Measurements from ENCODE around the gene PLA2G6. TPM values are rescaled to one million over a fixed set of nuclear protein-coding genes. Genes with fewer than 3 reads are reported as not detected.
"Not testable (repeated sequence)": the region's sequence is repeated elsewhere in the genome, so short reads cannot be mapped to it uniquely, and the experiment has no call there.

The PLA2G6 gene
- total and polyA plus RNA-seq, 4 experiments from 2014 or later: 1.1 to 238 (median 116) TPM

DNA sequence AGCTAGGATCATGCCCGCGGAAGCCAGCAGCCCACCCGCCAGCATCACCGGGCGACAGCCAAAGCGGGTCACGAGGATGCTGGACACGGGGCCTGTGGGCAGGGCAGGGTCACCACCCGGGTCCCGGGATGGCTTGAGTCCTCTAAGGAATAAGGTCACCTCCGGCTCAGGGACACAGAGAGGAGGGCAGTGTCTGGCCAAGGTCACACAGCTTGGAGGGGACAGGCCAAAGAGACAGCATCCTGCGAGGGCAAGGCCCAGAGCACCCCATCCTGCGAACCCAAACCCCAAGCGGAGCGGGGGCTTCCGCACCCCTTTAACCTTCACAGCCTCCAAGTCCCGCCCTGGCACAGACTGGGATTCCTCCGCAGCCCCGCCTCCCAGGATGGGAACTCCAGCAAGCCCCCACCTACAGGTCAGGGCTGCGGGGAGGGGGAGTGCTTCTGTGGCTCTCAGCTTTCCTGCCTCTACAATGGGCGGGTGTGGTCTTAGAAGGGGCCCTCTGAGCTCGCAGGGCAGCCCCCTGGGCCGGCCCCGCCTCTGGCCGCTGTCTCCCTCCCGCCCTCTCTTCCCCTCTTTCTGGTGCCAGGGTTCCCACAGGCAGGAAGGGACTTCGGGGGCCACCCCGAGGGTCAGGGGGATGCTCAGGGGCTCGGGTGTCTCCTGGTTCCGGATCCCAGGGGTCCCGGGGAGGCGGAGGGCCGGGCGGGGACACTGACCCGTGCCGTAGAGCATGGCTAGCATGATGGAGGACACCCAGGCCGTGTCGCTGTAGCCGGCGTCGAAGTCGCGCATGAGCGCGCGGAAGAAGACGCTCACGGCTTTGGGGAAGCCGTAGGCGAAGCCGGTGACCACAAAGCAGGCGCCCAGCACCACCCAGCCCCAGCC is 99.4 kb downstream of the PLA2G6 start:
- peaks cover 6 to 22% of the 10 kb centered on the region in 2 donors for H3K27me3 Mint-ChIP-seq
- DNase-seq: no peak
- CTCF ChIA-PET (ENCODE audit: partially characterized antibody): no interaction called here
- no peaks in the 10 kb centered on the region for H3K9me3 Mint-ChIP-seq
- no peaks in the 10 kb centered on the region for H3K36me3 ChIP-seq (ENCODE audit: insufficient read depth, low read length)
- H3K4me3 ChIP-seq (ENCODE audit: low read length in 2 of 2): no peak overlapping the region
- H3K4me3 Mint-ChIP-seq: peak overlapping the region in 1 of 8 donors; percentile 53
- H3K36me3 Mint-ChIP-seq: peaks cover 2 to 5% of the 10 kb centered on the region in 2 donors
- H3K27me3 ChIP-seq (ENCODE audit: insufficient read depth, low read length): peaks cover 14% of the 10 kb centered on the region
- peaks cover 14% of the 10 kb centered on the region for H3K4me1 ChIP-seq (ENCODE audit: insufficient read depth, low read length)
- no peak overlapping the region for H3K27ac ChIP-seq (ENCODE audit: low read depth, low read length)
- intact Hi-C loops (cut with micrococcal nuclease): no loop called here
- no peaks in the 10 kb centered on the region for H3K9me3 ChIP-seq (ENCODE audit: control insufficient read depth in 1 of 2, low read length in 2 of 2)
- POLR2A ChIA-PET (ENCODE audit: partially characterized antibody): no interaction called here
- no peak overlapping the region for H3K27ac Mint-ChIP-seq
- H3K4me1 Mint-ChIP-seq: peaks cover 0 to 4% (median 0%) of the 10 kb centered on the region in 4 donors

DNA sequence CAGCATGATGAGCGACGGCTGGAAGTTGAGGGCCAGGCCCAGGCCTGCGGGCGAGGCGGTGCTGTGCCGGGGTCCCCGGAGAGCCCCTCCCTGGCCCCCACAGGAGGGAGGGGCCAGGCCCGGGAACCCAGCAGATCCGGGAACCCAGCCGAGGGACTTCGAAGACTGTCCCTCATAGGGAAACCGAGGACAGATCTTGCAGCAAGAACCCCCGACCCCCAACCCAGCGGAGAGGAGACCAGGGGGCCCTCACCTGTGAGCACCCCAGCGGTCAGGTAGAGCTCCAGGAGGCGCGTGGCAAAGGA is 100.0 kb downstream of the PLA2G6 start:
- intact Hi-C loops (cut with micrococcal nuclease): no loop called here
- H3K27ac ChIP-seq (ENCODE audit: low read depth, low read length): no peak overlapping the region
- POLR2A ChIA-PET (ENCODE audit: partially characterized antibody): no interaction called here
- Mint-ChIP-seq H3K36me3 (peaks cover 2 to 5% of the 10 kb centered on the region in 2 donors), H3K4me3 (peak overlapping the region in 1 of 8 donors; percentile 53), H3K27me3 (peaks cover 6 to 22% of the 10 kb centered on the region in 2 donors), H3K9me3 (no peaks in the 10 kb centered on the region), H3K27ac (no peak overlapping the region), H3K4me1 (peaks cover 0 to 4% (median 0%) of the 10 kb centered on the region in 4 donors)
- no peak for DNase-seq
- CTCF ChIA-PET (ENCODE audit: partially characterized antibody): no interaction called here
- no peak overlapping the region for H3K4me3 ChIP-seq (ENCODE audit: low read length in 2 of 2)
- peaks cover 14% of the 10 kb centered on the region for H3K27me3 ChIP-seq (ENCODE audit: insufficient read depth, low read length)
- peaks cover 14% of the 10 kb centered on the region for H3K4me1 ChIP-seq (ENCODE audit: insufficient read depth, low read length)
- no peaks in the 10 kb centered on the region for H3K9me3 ChIP-seq (ENCODE audit: control insufficient read depth in 1 of 2, low read length in 2 of 2)
- no peaks in the 10 kb centered on the region for H3K36me3 ChIP-seq (ENCODE audit: insufficient read depth, low read length)

DNA sequence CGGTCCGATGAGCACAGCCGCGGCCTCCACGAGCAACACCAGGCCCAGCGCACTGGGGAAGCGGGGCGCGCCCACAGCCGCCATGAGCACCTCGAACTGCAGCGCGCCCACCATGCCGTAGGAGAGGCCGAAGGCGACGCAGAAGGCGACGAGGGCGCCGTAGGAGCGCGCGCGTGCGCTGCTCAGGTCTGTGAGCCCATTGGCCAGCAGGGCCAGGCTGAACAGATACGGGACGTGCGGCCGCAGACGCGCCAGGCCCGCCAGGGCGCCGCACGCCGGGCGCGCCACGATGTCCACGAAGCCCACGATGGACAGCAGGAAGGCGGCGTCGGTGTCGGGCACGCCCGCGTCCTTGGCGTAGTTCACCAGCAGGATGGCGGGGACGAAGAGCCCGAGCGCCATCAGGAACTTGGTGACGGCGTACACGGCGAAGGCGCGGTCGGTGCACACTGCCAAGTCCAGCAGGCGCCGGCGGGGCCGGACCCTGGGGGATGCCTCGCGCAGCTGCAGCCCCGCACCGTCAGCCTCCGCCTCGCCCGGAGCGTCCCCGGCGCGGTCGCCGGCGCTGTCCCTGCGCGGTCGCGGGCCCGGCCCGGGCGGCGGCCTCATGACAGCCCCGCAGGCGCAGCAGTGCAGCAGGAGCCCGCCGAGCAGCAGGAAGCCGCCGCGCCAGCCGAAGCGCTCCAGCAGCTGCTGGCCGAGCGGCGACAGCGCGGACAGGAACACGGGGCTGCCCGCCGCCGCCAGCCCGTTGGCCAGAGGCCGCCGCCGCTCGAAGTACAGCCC is 100.6 kb downstream of the PLA2G6 start:
- Histone ChIP-seq H3K36me3 (ENCODE audit: insufficient read depth, low read length) (no peaks in the 10 kb centered on the region), H3K27me3 (ENCODE audit: insufficient read depth, low read length) (peaks cover 14% of the 10 kb centered on the region), H3K4me1 (ENCODE audit: insufficient read depth, low read length) (peaks cover 14% of the 10 kb centered on the region), H3K4me3 (ENCODE audit: low read length in 2 of 2) (no peak overlapping the region), H3K9me3 (ENCODE audit: control insufficient read depth in 1 of 2, low read length in 2 of 2) (no peaks in the 10 kb centered on the region), H3K27ac (ENCODE audit: low read depth, low read length) (no peak overlapping the region)
- Mint-ChIP-seq H3K27ac (no peak overlapping the region), H3K36me3 (peaks cover 3 to 5% of the 10 kb centered on the region in 2 donors), H3K9me3 (no peaks in the 10 kb centered on the region), H3K4me3 (peak overlapping the region in 1 of 8 donors; percentile 6), H3K27me3 (peaks cover 6 to 22% of the 10 kb centered on the region in 2 donors), H3K4me1 (peaks cover 0 to 4% (median 0%) of the 10 kb centered on the region in 4 donors)
- no peak for DNase-seq
- ChIA-PET POLR2A (ENCODE audit: partially characterized antibody) (no interaction called here), CTCF (ENCODE audit: partially characterized antibody) (no interaction called here)
- intact Hi-C loops (cut with micrococcal nuclease): no loop called here

DNA sequence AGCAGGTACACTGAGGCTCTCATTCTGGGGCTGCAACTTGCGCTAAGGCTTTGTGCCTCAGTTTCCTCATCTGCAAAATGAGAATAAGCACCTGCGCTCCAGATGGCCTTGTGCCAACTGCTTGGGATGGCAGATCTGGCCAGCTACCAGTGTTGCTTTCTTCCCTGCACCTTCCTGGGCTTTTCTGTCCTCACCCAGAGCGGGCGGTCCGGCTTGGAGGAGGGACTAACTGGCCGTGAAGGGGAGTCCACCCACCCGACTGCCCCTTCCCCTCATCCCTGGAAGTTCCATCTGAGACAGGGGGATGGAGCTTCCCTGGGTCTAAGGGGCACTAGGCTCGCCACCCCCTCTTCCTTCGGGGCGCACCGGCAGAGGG is 101.2 kb downstream of the PLA2G6 start:
- H3K36me3 Mint-ChIP-seq: peaks cover 3 to 5% of the 10 kb centered on the region in 2 donors
- no peak overlapping the region for H3K4me3 ChIP-seq (ENCODE audit: low read length in 2 of 2)
- CTCF ChIA-PET (ENCODE audit: partially characterized antibody): no interaction called here
- H3K27me3 Mint-ChIP-seq: peaks cover 6 to 22% of the 10 kb centered on the region in 2 donors
- intact Hi-C loops (cut with micrococcal nuclease): no loop called here
- no peaks in the 10 kb centered on the region for H3K9me3 Mint-ChIP-seq
- peaks cover 14% of the 10 kb centered on the region for H3K27me3 ChIP-seq (ENCODE audit: insufficient read depth, low read length)
- H3K36me3 ChIP-seq (ENCODE audit: insufficient read depth, low read length): no peaks in the 10 kb centered on the region
- no peak overlapping the region for H3K27ac ChIP-seq (ENCODE audit: low read depth, low read length)
- peak overlapping the region in 1 of 8 donors; percentile 6 for H3K4me3 Mint-ChIP-seq
- no peak overlapping the region for H3K27ac Mint-ChIP-seq
- DNase-seq: no peak
- H3K4me1 Mint-ChIP-seq: peaks cover 0 to 4% (median 0%) of the 10 kb centered on the region in 4 donors
- POLR2A ChIA-PET (ENCODE audit: partially characterized antibody): no interaction called here
- H3K9me3 ChIP-seq (ENCODE audit: control insufficient read depth in 1 of 2, low read length in 2 of 2): no peaks in the 10 kb centered on the region
- peaks cover 14% of the 10 kb centered on the region for H3K4me1 ChIP-seq (ENCODE audit: insufficient read depth, low read length)

DNA sequence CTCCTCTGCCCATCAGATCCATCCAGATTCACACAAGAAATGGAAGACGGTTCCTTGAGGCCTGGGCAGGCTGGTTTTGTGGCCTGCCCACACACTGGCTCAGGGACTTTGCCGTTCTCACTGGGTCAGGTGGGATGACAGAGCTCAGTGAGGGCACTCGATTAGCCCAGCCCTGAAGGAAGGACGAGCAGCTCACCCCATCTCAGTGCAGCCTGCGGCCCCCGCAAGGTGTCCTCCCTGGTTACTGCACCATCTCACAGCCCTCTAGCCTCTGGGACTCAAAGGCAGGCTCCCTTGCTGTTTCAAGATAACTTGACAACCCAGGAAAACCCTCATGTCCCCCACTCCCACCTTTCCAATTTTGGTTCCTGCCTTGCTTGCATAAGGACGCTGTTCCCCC is 101.8 kb downstream of the PLA2G6 start:
- ChIA-PET CTCF (ENCODE audit: partially characterized antibody) (no interaction called here), POLR2A (ENCODE audit: partially characterized antibody) (no interaction called here)
- no peak overlapping the region for H3K4me3 Mint-ChIP-seq
- no peak for DNase-seq
- H3K9me3 Mint-ChIP-seq: no peaks in the 10 kb centered on the region
- no peak overlapping the region for H3K4me3 ChIP-seq (ENCODE audit: low read length in 2 of 2)
- peaks cover 14% of the 10 kb centered on the region for H3K27me3 ChIP-seq (ENCODE audit: insufficient read depth, low read length)
- H3K9me3 ChIP-seq (ENCODE audit: control insufficient read depth in 1 of 2, low read length in 2 of 2): no peaks in the 10 kb centered on the region
- H3K27me3 Mint-ChIP-seq: peaks cover 6 to 22% of the 10 kb centered on the region in 2 donors
- H3K4me1 Mint-ChIP-seq: peaks cover 0 to 4% (median 0%) of the 10 kb centered on the region in 4 donors
- peaks cover 3 to 5% of the 10 kb centered on the region in 2 donors for H3K36me3 Mint-ChIP-seq
- H3K4me1 ChIP-seq (ENCODE audit: insufficient read depth, low read length): peaks cover 14% of the 10 kb centered on the region
- H3K27ac ChIP-seq (ENCODE audit: low read depth, low read length): no peak overlapping the region
- H3K36me3 ChIP-seq (ENCODE audit: insufficient read depth, low read length): no peaks in the 10 kb centered on the region
- no peak overlapping the region for H3K27ac Mint-ChIP-seq
- intact Hi-C loops (cut with micrococcal nuclease): no loop called here

DNA sequence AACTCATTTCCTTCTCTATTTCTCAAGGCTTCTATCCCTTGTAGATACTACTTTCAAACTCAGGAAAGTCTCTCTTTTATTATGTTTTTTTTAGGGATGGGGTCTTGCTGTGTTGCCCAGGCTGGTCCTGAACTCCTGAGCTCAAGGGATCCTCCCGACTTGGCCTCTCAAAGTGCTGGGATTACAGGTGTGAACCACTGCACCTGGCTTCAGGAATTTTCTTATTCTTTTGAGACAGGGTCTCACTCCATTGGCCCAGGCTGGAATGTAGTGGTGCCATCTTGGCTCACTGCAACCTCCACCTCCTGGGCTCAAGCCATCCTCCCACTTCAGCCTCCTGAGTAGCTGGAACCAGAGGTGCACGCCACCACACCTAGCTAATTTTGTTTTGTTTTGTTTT is 102.4 kb downstream of the PLA2G6 start:
- H3K36me3 ChIP-seq (ENCODE audit: insufficient read depth, low read length); POLR2A ChIA-PET (ENCODE audit: partially characterized antibody); CTCF ChIA-PET (ENCODE audit: partially characterized antibody); intact Hi-C loops (cut with micrococcal nuclease); H3K4me1 Mint-ChIP-seq; H3K4me3 Mint-ChIP-seq; H3K9me3 Mint-ChIP-seq; H3K4me3 ChIP-seq (ENCODE audit: low read length in 2 of 2); DNase-seq; H3K27ac ChIP-seq (ENCODE audit: low read depth, low read length); H3K36me3 Mint-ChIP-seq; H3K9me3 ChIP-seq (ENCODE audit: control insufficient read depth in 1 of 2, low read length in 2 of 2): not testable (repeated sequence)
- peaks cover 14% of the 10 kb centered on the region for H3K27me3 ChIP-seq (ENCODE audit: insufficient read depth, low read length)
- peak overlapping the region in 1 of 7 donors; percentile 37 for H3K27ac Mint-ChIP-seq
- peaks cover 14% of the 10 kb centered on the region for H3K4me1 ChIP-seq (ENCODE audit: insufficient read depth, low read length)
- peaks cover 6 to 21% of the 10 kb centered on the region in 2 donors for H3K27me3 Mint-ChIP-seq

DNA sequence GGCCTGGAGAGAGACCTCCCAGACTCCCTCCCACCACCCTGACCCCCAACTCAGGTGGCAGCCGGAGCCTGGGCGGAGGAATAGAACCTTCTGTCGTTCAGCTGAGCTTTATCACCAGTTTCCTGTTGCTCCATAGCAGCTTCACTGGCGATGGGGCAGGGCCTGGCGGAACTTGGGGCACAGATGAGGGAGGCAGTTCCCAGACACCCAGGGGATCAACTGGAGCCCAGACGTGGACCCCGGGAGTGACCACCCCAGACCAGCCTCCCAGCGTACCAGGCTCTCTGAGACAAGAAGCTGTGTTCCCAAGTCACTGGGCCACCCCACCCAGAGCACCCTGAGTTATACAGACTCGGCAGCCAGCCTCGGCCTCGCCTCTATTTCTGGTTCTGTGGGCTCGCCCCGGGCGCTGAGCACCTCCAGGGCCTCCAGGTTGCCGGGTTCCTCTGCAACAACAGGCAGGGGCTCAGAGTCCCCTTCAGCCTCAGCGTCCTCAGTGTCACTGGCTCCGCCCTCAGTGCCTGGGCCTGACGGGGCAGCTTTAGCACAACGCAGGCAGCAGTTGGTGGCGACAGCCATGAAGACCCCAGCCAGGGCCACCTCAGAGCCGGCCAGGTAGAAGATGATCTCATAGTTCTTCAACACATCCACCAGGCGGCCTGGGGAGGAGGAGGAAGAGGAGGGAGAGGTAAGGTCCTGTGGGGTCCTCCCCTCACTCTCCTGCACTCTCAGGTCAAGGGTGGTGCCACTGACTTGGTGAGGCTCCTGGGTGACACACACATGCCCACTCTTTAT is 103.4 kb downstream of the PLA2G6 start:
- Mint-ChIP-seq H3K9me3 (no peaks in the 10 kb centered on the region), H3K4me3 (no peak overlapping the region), H3K27ac (no peak overlapping the region), H3K4me1 (peaks cover 0 to 4% (median 0%) of the 10 kb centered on the region in 4 donors), H3K36me3 (peaks cover 10% of the 10 kb centered on the region in 2 donors), H3K27me3 (peaks cover 6 to 19% of the 10 kb centered on the region in 2 donors)
- peaks cover 14% of the 10 kb centered on the region for H3K4me1 ChIP-seq (ENCODE audit: insufficient read depth, low read length)
- intact Hi-C loops (cut with micrococcal nuclease): no loop called here
- ChIA-PET CTCF (ENCODE audit: partially characterized antibody) (no interaction called here), POLR2A (ENCODE audit: partially characterized antibody) (no interaction called here)
- peaks cover under 1% of the 10 kb centered on the region for H3K36me3 ChIP-seq (ENCODE audit: insufficient read depth, low read length)
- H3K27me3 ChIP-seq (ENCODE audit: insufficient read depth, low read length): peaks cover 14% of the 10 kb centered on the region
- DNase-seq: no peak
- no peaks in the 10 kb centered on the region for H3K9me3 ChIP-seq (ENCODE audit: control insufficient read depth in 1 of 2, low read length in 2 of 2)
- H3K27ac ChIP-seq (ENCODE audit: low read depth, low read length): no peak overlapping the region
- no peak overlapping the region for H3K4me3 ChIP-seq (ENCODE audit: low read length in 2 of 2)
